DMS53 treated with DMSO at 0.1 percent for 48 hours (cell line): ENCODE measurements around the gene ADAM8.
A peak's percentile ranks its signal among the peaks of the same experiment; 100 is the strongest.

Experiments used
- DNase-seq: peaks from one replicate; lab custom pipeline; 2025; ENCODE audit not compliant: unreplicated experiment; lab: John Stamatoyannopoulos, UW

The ADAM8 gene

GRCh38 chr10:133309100-133309719 lies 32.5 kb upstream of the ADAM8 start:
- DNase-seq, result peak; percentile 88

- no peak for DNase-seq
Observed at GRCh38 chr10:133308421-133309099, 31.9 kb upstream of the ADAM8 start, which contains the start of the genes TUBGCP2 and ZNF511. TUBGCP2 (minus strand) TSS chr10:133308872; CDS start chr10:133302941, 5,931 bp downstream. ZNF511 (plus strand) TSS chr10:133308914; CDS start chr10:133308944, 30 bp downstream.

DNA sequence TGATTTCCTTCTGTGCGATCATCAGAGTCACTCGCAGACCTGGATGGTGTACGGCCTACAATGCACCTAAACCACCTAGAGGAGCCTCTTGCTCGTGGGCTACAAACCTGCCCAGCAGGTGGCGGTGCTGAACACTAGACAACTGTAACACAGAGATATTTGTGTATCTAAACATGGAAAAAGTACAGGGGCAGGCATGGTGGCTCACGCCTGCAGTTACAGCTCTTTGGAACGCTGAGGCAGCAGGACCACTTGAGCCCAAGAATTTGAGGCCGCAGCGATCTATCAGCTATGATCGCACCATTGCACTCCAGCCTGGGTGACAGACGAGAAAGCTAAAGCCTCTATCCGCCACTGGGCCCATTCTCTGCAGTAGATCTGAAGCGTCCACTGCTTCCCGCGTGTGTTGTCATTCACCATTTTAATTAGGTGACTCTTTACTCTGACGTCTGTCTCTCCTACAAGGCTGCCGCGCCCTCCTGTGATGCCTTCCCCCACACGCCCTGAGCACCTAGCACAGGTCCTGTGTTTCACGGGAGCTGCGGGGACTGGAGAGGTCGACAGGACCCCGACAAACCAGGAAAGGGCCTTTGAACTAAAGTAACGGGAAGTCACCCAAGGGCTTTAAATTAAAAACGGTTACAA lies 31.2 kb upstream of the ADAM8 start:
- DNase-seq, result peak; percentile 83

- DNase-seq, result no peak
Observed at GRCh38 chr10:133306941-133307379, 30.3 kb upstream of the ADAM8 start.

DNA sequence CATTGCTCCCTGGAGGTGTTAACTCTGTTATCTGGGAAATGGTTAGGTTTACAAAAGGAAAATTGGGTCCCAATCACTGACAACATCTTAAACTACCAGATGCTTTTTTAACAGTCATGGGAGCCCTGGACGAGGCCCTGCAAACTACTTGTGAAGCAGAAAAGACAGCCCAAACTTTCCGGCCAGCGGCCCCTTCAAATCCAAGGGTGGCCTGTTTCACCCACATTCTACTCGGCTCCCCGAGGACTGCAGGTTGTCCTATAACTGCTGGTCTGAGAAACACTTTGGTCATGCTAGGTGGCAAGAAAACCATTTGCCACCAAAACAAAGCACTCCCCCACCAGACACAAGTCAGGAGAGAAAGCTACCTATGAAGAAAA lies 29.4 kb upstream of the ADAM8 start:
- DNase-seq, result no peak

GRCh38 chr10:133303206-133303605 lies 26.5 kb upstream of the ADAM8 start:
- no peak for DNase-seq

DNA sequence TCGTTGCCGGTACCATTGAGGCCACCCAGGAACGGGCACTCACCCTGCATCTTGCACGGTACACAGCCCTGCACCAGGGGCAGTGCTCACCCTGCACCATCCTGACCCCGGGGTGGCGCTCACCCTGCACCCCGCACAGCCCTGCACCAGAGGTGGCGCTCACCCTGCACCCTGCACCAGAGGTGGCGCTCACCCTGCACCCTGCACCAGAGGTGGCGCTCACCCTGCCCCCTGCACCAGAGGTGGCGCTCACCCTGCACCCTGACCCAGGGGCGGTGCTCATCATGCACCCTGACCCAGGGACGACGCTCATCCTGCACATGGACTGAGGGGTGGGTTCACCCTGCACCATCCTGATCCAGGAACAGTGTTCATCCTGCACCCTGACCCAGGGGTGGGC lies 25.6 kb upstream of the ADAM8 start:
- no peak for DNase-seq

- DNase-seq, result no peak
Observed at GRCh38 chr10:133299738-133300137, 23.1 kb upstream of the ADAM8 start.

GRCh38 chr10:133299224-133299623 lies 22.6 kb upstream of the ADAM8 start:
- no peak for DNase-seq

- no peak for DNase-seq
Observed at GRCh38 chr10:133298466-133298865, 21.8 kb upstream of the ADAM8 start.

GRCh38 chr10:133297504-133297903 lies 20.8 kb upstream of the ADAM8 start:
- no peak for DNase-seq

- no peak for DNase-seq
Observed at GRCh38 chr10:133295426-133296320, 19.0 kb upstream of the ADAM8 start.

GRCh38 chr10:133294189-133294588 lies 17.5 kb upstream of the ADAM8 start:
- no peak for DNase-seq

DNA sequence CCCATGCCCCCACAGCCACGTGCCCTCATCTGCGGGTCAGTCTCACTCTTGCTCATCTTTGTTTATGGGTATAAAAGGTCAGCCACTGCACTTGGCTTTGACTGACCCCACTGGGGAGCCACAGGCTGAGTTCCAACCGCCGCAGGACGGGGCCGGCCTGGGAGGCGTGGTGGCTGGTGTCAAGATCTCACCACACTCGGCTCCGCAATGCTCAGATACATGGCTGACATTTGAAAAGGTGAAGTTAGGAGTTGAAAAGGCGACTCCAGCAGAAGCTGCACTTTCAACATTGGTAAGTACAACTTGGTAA lies 17.1 kb upstream of the ADAM8 start:
- no peak for DNase-seq

- DNase-seq, result no peak
Observed at GRCh38 chr10:133292919-133293809, 16.5 kb upstream of the ADAM8 start.

DNA sequence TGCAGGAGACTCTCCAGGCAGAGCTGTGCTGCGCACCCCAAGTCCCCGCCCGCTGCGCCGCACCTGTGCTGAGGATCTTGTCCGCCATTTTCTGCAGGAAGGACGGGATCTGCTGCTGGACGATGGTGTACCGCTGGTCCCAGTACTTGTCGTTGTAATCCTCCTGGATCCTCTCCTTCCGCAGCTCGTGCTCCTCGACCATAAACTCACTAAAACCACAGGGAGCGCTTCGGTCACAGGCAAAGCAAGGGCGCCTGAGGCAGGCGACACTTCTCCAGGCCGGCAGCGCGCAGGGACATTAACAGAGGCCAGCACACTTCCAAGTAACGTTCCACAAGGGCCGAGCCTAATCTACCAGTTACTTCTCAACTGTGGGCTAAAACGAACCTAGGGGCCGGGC lies 13.1 kb upstream of the ADAM8 start:
- no peak for DNase-seq

- DNase-seq, result no peak
Observed at GRCh38 chr10:133287832-133288500, 11.3 kb upstream of the ADAM8 start.

- no peak for DNase-seq
Observed at GRCh38 chr10:133286366-133286765, 9.7 kb upstream of the ADAM8 start.

GRCh38 chr10:133285217-133285616 lies 8.5 kb upstream of the ADAM8 start:
- no peak for DNase-seq

DNA sequence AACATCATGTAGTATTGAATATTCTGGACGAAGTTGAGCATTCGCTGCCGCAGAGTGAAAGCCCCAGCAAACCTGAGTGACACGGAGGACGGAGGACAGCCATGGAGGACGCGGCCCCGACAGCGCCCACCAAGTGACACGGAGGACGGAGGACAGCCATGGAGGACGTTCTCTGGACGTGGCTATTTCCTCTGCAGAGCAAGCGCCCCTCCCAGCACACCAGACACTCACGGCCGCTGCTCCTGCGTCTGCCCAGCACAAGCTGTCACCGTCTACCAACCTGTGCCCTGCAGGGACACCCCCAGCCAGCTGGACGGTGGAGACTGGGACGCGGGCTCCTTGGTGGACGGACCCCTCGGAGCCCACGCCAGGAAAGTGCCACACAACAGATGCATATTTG lies 7.3 kb upstream of the ADAM8 start:
- DNase-seq, result no peak
